Activated naive CD8-positive, alpha-beta T cell treated with anti-CD3 and anti-CD28 coated beads, Interleukin-2, amount 50 U/mL, for 16 hours (primary cell): ENCODE results near the gene NACAD.

Source experiments
- DNase-seq: peaks from one replicate; pipeline ENCODE4 v3.0.0-alpha.2; 2020; ENCODE audit warnings: low read depth, low spot score

Gene NACAD

GRCh38 chr7:45088146-45088701, 545 bp downstream of the NACAD start:
- DNase-seq: no peak

- no peak for DNase-seq
Observed at GRCh38 chr7:45087301-45088145, 1.2 kb downstream of the NACAD start.

- DNase-seq: no peak
Observed at GRCh38 chr7:45086331-45087065, 2.3 kb downstream of the NACAD start.

- no peak for DNase-seq
Observed at GRCh38 chr7:45085619-45086200, 3.1 kb downstream of the NACAD start.

- DNase-seq: no peak
Observed at GRCh38 chr7:45084901-45085618, 3.7 kb downstream of the NACAD start.

GRCh38 chr7:45084336-45084735, 4.4 kb downstream of the NACAD start:
- no peak for DNase-seq

GRCh38 chr7:45082831-45083331, 5.9 kb downstream of the NACAD start:
- no peak for DNase-seq

GRCh38 chr7:45082031-45082830, 6.5 kb downstream of the NACAD start:
- no peak for DNase-seq

GRCh38 chr7:45081670-45081974, 7.1 kb downstream of the NACAD start:
- DNase-seq: no peak

- no peak for DNase-seq
Observed at GRCh38 chr7:45080958-45081669, 7.7 kb downstream of the NACAD start.

- no peak for DNase-seq
Observed at GRCh38 chr7:45080265-45080957, 8.4 kb downstream of the NACAD start.

- DNase-seq: no peak
Observed at GRCh38 chr7:45078125-45078681, 10.6 kb downstream of the NACAD start.

GRCh38 chr7:45077579-45077978, 11.2 kb downstream of the NACAD start:
- no peak for DNase-seq

GRCh38 chr7:45076946-45077345, 11.8 kb downstream of the NACAD start:
- no peak for DNase-seq

GRCh38 chr7:45075871-45076796, 12.6 kb downstream of the NACAD start:
- DNase-seq: no peak

- DNase-seq: no peak
Observed at GRCh38 chr7:45075355-45075644, 13.5 kb downstream of the NACAD start.

- DNase-seq: no peak
Observed at GRCh38 chr7:45074528-45075354, 14.0 kb downstream of the NACAD start.
